NCI-H2196 (cell line): Measurements from ENCODE around the gene CTU2.

ENCODE experiments used
- DNase-seq: peaks from one replicate; lab custom pipeline; 2025; ENCODE audit not compliant: unreplicated experiment; lab: John Stamatoyannopoulos, UW

The CTU2 gene

DNA sequence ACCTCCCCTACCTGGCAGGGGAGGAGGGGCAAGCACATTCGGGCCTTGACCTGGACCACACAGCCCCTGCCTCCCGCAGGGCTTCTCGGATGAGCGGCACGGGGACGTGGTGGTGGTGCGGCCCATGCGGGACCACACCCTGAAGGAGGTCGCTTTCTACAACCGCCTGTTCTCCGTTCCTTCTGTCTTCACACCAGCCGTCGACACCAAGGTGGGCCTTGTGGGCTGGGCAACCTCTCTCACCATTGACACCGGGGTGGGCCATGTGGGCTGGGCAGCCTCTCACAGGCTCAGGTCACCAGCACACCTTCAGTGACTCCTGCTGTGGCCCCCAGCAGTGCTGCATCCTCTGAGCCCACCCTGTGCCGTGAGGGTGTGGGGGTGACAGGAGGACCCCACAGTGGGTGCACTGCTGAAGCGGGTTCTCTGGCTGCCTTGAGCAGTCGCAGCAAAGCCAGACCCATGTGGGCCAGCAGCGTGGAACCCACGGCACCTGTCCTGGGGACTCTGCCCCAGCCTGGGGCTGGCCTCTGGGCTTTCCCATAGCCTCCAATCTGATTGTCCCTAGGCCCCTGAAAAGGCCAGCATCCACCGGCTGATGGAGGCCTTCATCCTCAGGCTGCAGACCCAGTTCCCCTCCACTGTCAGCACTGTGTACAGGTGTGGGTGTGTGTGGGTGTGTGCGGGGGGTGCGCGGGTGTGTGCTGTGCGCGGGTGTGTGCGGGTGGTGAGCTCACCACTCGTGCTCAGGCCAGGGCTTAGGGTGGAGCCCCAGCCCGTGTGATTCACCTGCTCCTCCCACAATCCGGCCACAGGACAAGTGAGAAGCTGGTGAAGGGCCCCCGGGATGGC lies 7.5 kb downstream of the CTU2 start:
- no peak for DNase-seq

DNA sequence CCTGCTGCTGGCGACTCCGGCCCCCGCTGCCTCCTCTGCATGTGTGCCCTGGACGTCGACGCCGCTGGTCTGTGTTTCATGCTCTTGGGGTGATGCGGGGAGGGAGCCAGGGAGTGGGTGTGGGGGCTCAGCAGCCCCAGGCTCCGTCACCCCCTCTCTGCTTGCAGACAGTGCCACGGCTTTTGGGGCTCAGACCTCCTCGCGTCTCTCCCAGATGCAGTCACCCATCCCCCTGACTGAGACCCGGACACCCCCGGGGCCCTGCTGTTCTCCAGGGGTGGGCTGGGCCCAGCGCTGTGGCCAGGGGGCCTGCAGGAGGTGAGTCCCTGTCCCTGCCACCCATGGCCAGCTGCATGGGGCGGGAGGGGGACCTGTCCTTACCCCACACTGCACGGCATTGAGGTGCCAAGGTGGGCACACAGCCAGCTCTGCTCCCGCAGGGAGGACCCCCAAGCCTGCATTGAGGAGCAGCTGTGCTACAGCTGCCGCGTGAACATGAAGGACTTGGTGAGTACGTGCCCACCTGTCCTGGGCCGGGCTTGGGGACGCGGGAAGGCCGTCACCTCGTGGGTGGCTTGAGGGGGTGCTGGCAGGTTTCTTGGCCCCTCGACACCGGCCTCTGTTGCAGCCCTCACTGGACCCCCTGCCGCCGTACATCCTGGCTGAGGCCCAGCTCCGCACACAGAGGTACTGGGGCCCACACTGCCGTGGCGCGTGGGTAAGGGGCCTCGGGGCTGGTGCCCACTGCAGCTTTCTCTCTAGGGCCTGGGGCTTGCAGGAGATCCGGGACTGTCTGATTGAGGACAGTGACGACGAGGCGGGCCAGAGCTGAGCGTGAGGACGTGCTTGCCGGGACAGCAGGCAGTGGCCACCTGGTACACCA lies 8.4 kb downstream of the CTU2 start:
- DNase-seq: no peak

DNA sequence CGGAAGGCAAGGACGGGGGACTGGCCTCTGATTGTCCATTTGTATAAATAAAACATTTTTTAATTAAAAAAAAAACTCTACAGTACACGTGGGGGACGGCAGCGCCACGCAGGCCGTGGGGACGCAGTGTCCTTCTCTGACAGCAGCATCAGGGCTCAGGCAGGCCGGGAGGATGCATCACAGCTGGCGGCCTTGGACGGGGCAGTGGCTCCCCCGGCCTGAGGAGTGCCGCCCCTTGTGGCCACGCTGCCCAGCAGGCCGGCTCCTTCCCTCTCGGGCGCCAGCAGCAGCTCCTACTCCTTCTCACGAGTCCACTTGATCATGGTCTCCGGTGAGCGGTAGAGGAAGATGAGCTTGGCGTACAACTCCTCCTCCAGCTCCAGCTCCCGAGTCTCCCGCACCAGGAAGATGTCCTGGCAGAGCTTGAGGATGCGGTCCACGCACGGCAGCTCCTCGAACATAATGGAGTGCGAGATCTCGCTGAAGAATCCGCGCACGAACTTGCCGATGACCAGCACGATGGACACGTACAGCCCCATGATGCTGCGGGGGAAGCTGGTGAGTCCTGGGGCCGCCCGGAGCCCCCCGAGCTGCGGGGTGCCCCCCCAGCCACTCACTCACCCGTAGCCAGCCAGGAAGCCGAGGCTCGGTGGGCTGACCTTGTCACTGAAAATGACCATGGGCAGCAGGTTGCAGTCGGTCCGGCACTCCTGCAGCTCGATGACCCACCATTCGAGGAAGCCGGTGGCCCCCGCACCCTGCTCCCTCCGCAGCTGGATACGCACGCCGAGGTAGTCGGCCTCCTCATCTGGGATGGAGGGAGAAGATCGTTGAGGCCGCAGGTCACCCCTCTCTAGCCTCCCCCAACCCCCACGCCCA lies 9.2 kb downstream of the CTU2 start:
- DNase-seq: no peak

DNA sequence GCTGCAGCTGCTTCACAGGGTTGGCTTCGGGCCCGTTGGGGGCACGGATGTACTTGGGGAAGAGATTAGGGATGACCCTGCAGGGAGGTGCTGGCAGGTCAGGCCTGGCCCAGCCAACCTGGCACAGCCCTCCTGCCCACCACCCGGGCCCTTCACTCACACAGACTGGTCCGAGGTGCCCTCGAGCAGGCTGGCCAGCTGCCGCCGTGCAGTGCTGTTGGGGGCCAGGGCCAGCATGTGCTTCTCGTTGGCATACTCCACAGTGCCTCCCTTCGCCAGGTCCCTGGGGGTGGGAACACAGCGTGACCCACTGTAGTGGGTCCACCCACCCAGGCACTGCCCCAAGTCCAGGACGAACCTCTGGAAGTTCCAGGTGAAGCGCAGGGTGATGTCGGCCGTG lies 9.9 kb downstream of the CTU2 start:
- no peak for DNase-seq

GRCh38 chr16:88716601-88717001 lies 10.3 kb downstream of the CTU2 start:
- DNase-seq: no peak

GRCh38 chr16:88718178-88718577 lies 11.9 kb downstream of the CTU2 start:
- DNase-seq: no peak

GRCh38 chr16:88719267-88719932 lies 13.1 kb downstream of the CTU2 start:
- DNase-seq: no peak

DNA sequence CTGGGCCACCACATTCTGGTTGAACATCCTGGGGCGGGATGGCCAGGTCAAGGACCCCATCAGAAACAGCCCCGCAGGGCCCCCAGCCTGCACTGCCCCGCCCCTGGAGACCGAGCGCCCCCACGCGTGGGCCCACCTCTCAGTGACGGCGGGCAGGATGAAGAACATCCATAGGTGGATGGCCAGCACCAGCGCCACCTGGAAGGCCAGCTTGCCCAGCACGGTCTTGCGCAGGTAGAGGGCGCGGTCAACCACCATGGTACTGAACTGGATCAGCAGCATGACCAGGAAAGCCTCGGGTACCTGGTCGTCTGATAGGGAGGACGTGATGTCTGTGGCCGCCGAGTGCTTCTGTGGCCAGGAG lies 13.6 kb downstream of the CTU2 start:
- DNase-seq: no peak

GRCh38 chr16:88720396-88720970 lies 14.2 kb downstream of the CTU2 start:
- DNase-seq: no peak

- DNase-seq: no peak
These were observed 14.9 kb downstream of the CTU2 start for GRCh38 chr16:88721236-88721635.

DNA sequence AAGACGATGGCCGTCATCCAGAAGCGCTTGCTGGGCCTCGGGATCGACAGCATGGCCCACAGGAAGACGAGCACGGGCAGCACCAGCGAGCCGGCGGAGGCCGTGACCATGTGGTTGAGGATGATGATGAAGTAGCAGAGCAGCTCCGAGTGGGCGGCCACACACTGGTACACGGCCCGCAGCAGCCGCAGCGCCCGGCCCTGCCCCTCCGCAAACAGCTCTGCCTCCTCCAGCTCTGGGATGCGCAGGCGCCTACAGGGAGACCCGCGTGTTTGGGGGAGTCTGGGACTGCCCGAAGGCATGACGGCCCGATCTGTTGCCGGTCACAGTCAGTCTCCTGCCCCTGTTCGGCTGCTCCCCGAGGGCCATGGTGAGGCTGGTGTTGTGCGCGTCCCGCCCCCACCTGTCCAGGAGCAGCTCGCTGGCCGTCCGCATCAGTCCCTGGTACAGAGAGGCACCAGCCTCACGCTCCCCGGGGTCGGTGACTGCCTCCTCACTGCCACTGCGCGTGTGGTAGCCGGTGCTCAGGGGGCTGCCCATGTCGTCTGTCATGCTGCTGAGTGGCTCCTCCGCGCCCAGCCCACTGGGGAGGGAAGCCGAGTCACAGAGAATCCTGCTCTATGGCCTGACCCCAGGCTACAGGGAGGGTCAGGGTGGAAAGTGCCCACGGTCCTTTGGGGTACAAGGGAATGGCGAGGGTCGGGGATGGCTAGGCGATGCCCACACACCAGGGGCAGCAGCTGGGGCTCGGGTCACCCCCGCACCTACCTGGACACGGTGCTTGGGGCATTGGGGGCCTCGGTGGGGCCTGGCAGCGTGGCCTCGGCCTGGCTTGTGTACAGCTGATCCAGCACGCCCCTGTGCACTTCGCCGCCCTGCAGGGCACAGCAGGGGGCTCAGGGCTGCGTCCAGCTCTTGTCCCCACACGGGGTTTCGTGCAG lies 15.8 kb downstream of the CTU2 start:
- no peak for DNase-seq

DNA sequence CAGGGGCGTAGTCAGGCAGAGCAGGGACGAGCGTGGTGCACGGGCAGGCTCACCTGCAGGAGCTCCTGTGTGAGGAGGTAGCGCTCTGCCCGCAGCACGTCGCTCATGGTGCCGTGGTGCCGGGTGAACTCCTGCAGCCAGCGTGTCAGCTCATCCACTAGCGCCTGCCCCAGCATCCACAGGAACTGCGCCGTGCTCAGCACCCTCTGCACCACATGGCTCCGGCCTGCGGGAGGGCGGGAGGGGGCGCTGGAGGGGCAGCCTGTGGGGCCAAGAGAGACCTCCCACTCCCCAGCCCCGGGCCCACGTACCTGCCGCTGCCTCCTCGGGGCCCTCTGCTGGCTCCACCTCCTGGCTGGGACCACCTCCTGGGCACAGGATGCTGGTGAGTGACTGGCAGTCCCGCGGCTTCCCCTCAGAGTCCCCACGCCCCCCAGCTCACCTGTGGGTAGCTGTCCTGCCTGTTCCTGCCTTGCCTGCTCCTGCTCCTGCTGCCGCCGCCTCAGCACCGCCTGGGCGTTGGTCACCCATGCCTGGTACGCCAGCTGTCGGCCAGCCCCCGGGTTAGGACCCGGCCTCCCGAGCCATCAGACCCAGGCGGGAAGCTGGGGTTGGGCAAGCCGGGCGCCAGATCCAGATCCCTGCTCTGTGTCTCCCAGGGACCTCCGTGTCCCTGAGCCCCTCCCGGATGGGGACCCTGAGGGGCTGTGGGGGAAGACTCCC lies 16.6 kb downstream of the CTU2 start:
- no peak for DNase-seq

- no peak for DNase-seq
These were observed 17.2 kb downstream of the CTU2 start for GRCh38 chr16:88723507-88723887.

DNA sequence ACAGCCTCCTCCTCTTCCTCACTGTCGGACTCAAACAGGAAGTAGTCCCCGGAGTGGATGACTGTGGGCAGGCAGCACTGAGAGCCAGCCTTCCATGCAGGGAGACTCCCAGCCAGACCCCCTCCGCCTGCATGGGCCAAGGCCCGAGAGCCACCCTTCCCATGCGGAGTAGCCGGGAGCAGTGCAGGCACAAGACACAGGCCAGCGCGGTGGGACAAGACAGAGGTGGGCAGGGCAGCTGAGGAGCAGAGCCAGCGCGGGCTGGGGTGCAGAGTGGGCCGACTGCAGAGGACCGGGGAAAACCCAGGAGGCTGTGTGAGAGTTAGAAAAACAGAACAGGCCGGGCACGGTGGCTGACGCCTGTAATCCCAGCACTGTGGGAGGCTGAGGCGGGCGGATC lies 17.6 kb downstream of the CTU2 start:
- no peak for DNase-seq

DNA sequence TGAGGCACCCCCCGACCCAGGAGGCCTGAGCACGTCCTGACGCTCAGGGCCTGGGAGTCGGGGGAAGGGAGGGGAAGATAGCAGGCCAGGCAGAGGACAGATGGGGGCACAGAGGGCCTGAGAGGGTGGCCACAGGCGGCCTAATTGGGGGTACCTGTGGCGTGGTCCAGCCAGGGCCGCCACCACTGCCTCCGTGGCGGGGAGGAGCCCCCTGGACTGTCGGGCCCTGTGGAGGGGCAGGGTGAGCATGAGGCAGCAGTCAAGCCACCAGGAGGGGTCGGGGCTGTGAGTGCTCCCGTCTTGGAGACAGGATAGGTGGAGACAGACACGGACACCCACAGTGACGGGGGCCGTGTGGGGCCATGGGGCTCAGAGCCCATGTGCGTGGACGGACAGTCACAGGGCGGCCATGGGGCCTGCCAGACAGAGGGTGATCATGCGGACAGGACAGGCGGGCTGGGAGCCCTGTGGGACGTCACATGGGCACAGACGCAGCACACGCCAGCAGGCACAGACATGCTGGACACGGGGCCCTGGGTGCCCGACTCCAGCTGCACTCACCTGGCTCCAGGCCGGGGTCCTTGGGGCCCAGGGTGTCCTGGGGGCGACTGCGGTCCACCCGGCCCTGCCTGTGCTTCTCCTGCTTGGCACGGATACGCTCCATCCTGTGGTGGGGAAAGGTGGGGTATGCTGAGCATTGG lies 18.7 kb downstream of the CTU2 start:
- DNase-seq: no peak

- DNase-seq: no peak
These were observed 19.5 kb downstream of the CTU2 start for GRCh38 chr16:88725609-88726407.

- no peak for DNase-seq
These were observed 20.1 kb downstream of the CTU2 start for GRCh38 chr16:88726408-88726749.
